WTC11 (cell line): Measurements from ENCODE around the gene PDE8A. TPM values are rescaled to one million over a fixed set of nuclear protein-coding genes. Genes with fewer than 3 reads are reported as not detected.
A peak's percentile ranks its signal among the peaks of the same experiment; 100 is the strongest.

Experiments
- CREM ChIP-seq: sonication (generic); formaldehyde crosslinking; IDR thresholded peaks from 2 replicates; pipeline ENCODE4 v1.8.1; 2022; ENCODE audit warnings: mild to moderate bottlenecking, missing genetic modification reagents, moderate library complexity
- EMX1 ChIP-seq: fragments of 250-450 bp; sonication (Bioruptor Pico); IDR thresholded peaks from 2 replicates; pipeline ENCODE4 v1.8.0; 2021; ENCODE audit warnings: mild to moderate bottlenecking
- ESRRA ChIP-seq: sonication (generic); formaldehyde crosslinking; IDR thresholded peaks from 2 replicates; pipeline ENCODE4 v1.8.1; 2022; ENCODE audit warnings: mild to moderate bottlenecking, missing genetic modification reagents, borderline replicate concordance
- GTF2I ChIP-seq: fragments of 250-450 bp; sonication (Bioruptor Pico); conservative IDR thresholded peaks from 2 replicates; pipeline ENCODE4 v1.4.0; 2021; ENCODE audit warnings: mild to moderate bottlenecking
- KAT7 ChIP-seq: sonication (generic); formaldehyde crosslinking; IDR thresholded peaks from 2 replicates; pipeline ENCODE4 v1.8.1; 2023; ENCODE audit warnings: missing genetic modification reagents, mild to moderate bottlenecking, borderline replicate concordance
- MYBL2 ChIP-seq: sonication (generic); formaldehyde crosslinking; IDR thresholded peaks from 2 replicates; pipeline ENCODE4 v1.8.1; 2023; ENCODE audit warnings: mild to moderate bottlenecking, moderate library complexity, missing genetic modification reagents
- NFYB ChIP-seq: sonication (generic); formaldehyde crosslinking; conservative IDR thresholded peaks from 2 replicates; pipeline ENCODE4 v1.8.0; 2022; ENCODE audit warnings: low read depth, missing genetic modification reagents
- TEAD1 ChIP-seq: sonication (generic); formaldehyde crosslinking; IDR thresholded peaks from 2 replicates; pipeline ENCODE4 v1.8.0; 2022; ENCODE audit warnings: mild to moderate bottlenecking, missing genetic modification reagents
- TP53 ChIP-seq: sonication (generic); formaldehyde crosslinking; IDR thresholded peaks from 2 replicates; pipeline ENCODE4 v1.8.1; 2023; ENCODE audit warnings: mild to moderate bottlenecking, missing genetic modification reagents
- ZNF138 ChIP-seq: sonication (generic); formaldehyde crosslinking; conservative IDR thresholded peaks from 2 replicates; pipeline ENCODE4 v1.8.1; 2022; ENCODE audit warnings: mild to moderate bottlenecking, moderate library complexity, missing genetic modification reagents
- ZNF232 ChIP-seq: sonication (generic); formaldehyde crosslinking; IDR thresholded peaks from 2 replicates; pipeline ENCODE4 v1.8.0; 2022; ENCODE audit warnings: mild to moderate bottlenecking, missing genetic modification reagents
- total RNA-seq: library from RNA; stranded (reverse); gene quantifications from 3 replicates; pipeline ENCODE4 v1.2.3, GENCODE V29; 2021
- TF ChIP-seq, protein P1 (sequence below): sonication (generic); formaldehyde crosslinking; IDR thresholded peaks from 2 replicates; pipeline ENCODE4 v1.8.1; 2023; ENCODE audit warnings: mild to moderate bottlenecking, missing genetic modification reagents
- TF ChIP-seq, protein P2 (sequence below): fragments of 250-450 bp; sonication (Bioruptor Pico); IDR thresholded peaks from 2 replicates; pipeline ENCODE4 v1.8.0; 2021; ENCODE audit warnings: mild to moderate bottlenecking
- TF ChIP-seq, protein P3 (sequence below): sonication (generic); formaldehyde crosslinking; IDR thresholded peaks from 2 replicates; pipeline ENCODE4 v1.8.1; 2023; ENCODE audit warnings: mild to moderate bottlenecking, missing genetic modification reagents, borderline replicate concordance
- TF ChIP-seq, protein P4 (sequence below): fragments of 250-450 bp; sonication (Bioruptor Pico); IDR thresholded peaks from 2 replicates; pipeline ENCODE4 v1.9.0; 2021; ENCODE audit warnings: mild to moderate bottlenecking
- TF ChIP-seq, protein P5 (sequence below): fragments of 200-600 bp; IDR thresholded peaks from 2 replicates; pipeline ENCODE4 v1.8.0; 2022; ENCODE audit warnings: antibody characterized with exemption
- TF ChIP-seq, protein P6 (sequence below): sonication (generic); formaldehyde crosslinking; IDR thresholded peaks from 2 replicates; pipeline ENCODE4 v1.8.0; 2022; ENCODE audit warnings: mild to moderate bottlenecking, missing genetic modification reagents
- TF ChIP-seq, protein P7 (sequence below): sonication (generic); formaldehyde crosslinking; IDR thresholded peaks from 2 replicates; pipeline ENCODE4 v1.8.0; 2022; ENCODE audit warnings: missing genetic modification reagents

PDE8A gene
- total RNA-seq, 1 experiment from 2014 or later = 13.9 TPM

DNA sequence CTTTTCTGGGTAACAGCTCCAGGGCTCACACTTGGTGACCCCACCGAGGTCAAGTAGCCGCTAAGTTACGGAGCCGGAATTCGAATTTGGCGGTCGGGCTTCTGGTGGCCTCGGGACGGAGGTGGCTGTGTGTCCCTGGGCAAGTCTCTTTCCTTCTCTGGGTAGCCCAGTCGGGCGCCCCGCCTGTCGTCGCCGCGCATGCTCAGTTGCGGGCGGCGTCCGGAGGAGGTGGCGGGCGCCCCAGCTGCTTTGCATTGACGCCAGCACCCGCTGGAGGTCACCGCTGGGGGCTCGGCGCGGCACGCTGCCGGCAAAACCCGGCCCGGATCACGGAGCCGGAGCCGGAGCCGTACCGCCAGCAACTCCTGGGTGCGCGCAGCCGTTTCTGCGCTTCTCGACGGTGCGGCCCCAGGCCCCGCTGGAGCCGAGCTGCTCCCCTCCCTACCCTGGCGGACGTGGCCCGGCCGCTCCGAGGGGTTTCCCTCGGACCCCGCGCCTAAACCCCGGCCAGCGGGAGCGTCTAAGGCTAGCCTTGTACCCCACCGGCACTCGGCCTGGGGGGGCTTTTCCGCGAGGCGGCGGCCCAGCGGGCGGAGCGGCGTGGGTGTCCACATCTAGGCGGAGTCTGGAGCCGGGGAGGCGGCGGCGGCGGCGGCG, 474 bp upstream of the PDE8A start (continued):
- TF ChIP-seq CREM = peak; percentile 83; the same call in 1 of the 2 replicates
- TF ChIP-seq, protein P1, sequence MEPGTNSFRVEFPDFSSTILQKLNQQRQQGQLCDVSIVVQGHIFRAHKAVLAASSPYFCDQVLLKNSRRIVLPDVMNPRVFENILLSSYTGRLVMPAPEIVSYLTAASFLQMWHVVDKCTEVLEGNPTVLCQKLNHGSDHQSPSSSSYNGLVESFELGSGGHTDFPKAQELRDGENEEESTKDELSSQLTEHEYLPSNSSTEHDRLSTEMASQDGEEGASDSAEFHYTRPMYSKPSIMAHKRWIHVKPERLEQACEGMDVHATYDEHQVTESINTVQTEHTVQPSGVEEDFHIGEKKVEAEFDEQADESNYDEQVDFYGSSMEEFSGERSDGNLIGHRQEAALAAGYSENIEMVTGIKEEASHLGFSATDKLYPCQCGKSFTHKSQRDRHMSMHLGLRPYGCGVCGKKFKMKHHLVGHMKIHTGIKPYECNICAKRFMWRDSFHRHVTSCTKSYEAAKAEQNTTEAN = peak; percentile 70; the same call in 1 of the 2 replicates
- peak; percentile 70; the same call in 1 of the 2 replicates for TF ChIP-seq TP53 (CRISPR knock-in tag)
- no peak for TF ChIP-seq NFYB (CRISPR knock-in tag)
- TF ChIP-seq, protein P2, sequence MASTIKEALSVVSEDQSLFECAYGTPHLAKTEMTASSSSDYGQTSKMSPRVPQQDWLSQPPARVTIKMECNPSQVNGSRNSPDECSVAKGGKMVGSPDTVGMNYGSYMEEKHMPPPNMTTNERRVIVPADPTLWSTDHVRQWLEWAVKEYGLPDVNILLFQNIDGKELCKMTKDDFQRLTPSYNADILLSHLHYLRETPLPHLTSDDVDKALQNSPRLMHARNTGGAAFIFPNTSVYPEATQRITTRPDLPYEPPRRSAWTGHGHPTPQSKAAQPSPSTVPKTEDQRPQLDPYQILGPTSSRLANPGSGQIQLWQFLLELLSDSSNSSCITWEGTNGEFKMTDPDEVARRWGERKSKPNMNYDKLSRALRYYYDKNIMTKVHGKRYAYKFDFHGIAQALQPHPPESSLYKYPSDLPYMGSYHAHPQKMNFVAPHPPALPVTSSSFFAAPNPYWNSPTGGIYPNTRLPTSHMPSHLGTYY (CRISPR knock-in tag) = no peak
- TF ChIP-seq ZNF138 (CRISPR knock-in tag) = no peak
- TF ChIP-seq, protein P3, sequence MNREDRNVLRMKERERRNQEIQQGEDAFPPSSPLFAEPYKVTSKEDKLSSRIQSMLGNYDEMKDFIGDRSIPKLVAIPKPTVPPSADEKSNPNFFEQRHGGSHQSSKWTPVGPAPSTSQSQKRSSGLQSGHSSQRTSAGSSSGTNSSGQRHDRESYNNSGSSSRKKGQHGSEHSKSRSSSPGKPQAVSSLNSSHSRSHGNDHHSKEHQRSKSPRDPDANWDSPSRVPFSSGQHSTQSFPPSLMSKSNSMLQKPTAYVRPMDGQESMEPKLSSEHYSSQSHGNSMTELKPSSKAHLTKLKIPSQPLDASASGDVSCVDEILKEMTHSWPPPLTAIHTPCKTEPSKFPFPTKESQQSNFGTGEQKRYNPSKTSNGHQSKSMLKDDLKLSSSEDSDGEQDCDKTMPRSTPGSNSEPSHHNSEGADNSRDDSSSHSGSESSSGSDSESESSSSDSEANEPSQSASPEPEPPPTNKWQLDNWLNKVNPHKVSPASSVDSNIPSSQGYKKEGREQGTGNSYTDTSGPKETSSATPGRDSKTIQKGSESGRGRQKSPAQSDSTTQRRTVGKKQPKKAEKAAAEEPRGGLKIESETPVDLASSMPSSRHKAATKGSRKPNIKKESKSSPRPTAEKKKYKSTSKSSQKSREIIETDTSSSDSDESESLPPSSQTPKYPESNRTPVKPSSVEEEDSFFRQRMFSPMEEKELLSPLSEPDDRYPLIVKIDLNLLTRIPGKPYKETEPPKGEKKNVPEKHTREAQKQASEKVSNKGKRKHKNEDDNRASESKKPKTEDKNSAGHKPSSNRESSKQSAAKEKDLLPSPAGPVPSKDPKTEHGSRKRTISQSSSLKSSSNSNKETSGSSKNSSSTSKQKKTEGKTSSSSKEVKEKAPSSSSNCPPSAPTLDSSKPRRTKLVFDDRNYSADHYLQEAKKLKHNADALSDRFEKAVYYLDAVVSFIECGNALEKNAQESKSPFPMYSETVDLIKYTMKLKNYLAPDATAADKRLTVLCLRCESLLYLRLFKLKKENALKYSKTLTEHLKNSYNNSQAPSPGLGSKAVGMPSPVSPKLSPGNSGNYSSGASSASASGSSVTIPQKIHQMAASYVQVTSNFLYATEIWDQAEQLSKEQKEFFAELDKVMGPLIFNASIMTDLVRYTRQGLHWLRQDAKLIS (CRISPR knock-in tag) = peak; percentile 43; the same call in 1 of the 2 replicates
- TF ChIP-seq ESRRA (CRISPR knock-in tag) = 0 out of 2 replicates have a peak, but pooled peaks have one; percentile 25
- TF ChIP-seq GTF2I (CRISPR knock-in tag) = peak; percentile 77; the same call in 1 of the 2 replicates
- TF ChIP-seq ZNF232 (CRISPR knock-in tag) = peak; percentile 67; the same call in 1 of the 2 replicates
- no peak for TF ChIP-seq EMX1 (CRISPR knock-in tag)
- peak; percentile 87 for TF ChIP-seq TEAD1 (CRISPR knock-in tag)
- peak; percentile 53; the same call in 1 of the 2 replicates for TF ChIP-seq KAT7 (CRISPR knock-in tag)
- TF ChIP-seq, protein P4, sequence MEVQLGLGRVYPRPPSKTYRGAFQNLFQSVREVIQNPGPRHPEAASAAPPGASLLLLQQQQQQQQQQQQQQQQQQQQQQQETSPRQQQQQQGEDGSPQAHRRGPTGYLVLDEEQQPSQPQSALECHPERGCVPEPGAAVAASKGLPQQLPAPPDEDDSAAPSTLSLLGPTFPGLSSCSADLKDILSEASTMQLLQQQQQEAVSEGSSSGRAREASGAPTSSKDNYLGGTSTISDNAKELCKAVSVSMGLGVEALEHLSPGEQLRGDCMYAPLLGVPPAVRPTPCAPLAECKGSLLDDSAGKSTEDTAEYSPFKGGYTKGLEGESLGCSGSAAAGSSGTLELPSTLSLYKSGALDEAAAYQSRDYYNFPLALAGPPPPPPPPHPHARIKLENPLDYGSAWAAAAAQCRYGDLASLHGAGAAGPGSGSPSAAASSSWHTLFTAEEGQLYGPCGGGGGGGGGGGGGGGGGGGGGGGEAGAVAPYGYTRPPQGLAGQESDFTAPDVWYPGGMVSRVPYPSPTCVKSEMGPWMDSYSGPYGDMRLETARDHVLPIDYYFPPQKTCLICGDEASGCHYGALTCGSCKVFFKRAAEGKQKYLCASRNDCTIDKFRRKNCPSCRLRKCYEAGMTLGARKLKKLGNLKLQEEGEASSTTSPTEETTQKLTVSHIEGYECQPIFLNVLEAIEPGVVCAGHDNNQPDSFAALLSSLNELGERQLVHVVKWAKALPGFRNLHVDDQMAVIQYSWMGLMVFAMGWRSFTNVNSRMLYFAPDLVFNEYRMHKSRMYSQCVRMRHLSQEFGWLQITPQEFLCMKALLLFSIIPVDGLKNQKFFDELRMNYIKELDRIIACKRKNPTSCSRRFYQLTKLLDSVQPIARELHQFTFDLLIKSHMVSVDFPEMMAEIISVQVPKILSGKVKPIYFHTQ (CRISPR knock-in tag) = no peak
- TF ChIP-seq, protein P5, sequence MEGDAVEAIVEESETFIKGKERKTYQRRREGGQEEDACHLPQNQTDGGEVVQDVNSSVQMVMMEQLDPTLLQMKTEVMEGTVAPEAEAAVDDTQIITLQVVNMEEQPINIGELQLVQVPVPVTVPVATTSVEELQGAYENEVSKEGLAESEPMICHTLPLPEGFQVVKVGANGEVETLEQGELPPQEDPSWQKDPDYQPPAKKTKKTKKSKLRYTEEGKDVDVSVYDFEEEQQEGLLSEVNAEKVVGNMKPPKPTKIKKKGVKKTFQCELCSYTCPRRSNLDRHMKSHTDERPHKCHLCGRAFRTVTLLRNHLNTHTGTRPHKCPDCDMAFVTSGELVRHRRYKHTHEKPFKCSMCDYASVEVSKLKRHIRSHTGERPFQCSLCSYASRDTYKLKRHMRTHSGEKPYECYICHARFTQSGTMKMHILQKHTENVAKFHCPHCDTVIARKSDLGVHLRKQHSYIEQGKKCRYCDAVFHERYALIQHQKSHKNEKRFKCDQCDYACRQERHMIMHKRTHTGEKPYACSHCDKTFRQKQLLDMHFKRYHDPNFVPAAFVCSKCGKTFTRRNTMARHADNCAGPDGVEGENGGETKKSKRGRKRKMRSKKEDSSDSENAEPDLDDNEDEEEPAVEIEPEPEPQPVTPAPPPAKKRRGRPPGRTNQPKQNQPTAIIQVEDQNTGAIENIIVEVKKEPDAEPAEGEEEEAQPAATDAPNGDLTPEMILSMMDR = no peak
- TF ChIP-seq, protein P6, sequence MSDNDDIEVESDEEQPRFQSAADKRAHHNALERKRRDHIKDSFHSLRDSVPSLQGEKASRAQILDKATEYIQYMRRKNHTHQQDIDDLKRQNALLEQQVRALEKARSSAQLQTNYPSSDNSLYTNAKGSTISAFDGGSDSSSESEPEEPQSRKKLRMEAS (CRISPR knock-in tag) = peak; percentile 74; the same call in 1 of the 2 replicates
- TF ChIP-seq, protein P7, sequence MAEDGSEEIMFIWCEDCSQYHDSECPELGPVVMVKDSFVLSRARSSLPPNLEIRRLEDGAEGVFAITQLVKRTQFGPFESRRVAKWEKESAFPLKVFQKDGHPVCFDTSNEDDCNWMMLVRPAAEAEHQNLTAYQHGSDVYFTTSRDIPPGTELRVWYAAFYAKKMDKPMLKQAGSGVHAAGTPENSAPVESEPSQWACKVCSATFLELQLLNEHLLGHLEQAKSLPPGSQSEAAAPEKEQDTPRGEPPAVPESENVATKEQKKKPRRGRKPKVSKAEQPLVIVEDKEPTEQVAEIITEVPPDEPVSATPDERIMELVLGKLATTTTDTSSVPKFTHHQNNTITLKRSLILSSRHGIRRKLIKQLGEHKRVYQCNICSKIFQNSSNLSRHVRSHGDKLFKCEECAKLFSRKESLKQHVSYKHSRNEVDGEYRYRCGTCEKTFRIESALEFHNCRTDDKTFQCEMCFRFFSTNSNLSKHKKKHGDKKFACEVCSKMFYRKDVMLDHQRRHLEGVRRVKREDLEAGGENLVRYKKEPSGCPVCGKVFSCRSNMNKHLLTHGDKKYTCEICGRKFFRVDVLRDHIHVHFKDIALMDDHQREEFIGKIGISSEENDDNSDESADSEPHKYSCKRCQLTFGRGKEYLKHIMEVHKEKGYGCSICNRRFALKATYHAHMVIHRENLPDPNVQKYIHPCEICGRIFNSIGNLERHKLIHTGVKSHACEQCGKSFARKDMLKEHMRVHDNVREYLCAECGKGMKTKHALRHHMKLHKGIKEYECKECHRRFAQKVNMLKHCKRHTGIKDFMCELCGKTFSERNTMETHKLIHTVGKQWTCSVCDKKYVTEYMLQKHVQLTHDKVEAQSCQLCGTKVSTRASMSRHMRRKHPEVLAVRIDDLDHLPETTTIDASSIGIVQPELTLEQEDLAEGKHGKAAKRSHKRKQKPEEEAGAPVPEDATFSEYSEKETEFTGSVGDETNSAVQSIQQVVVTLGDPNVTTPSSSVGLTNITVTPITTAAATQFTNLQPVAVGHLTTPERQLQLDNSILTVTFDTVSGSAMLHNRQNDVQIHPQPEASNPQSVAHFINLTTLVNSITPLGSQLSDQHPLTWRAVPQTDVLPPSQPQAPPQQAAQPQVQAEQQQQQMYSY (CRISPR knock-in tag) = peak; percentile 100
- peak; percentile 92 for TF ChIP-seq MYBL2
